GM18519 (cell line): ENCODE measurements around the gene HPN.
"Not testable (repeated sequence)": the region's sequence is repeated elsewhere in the genome, so short reads cannot be mapped to it uniquely, and the experiment has no call there.

ENCODE experiments used
- ATAC-seq: cut with Tn5 transposase; IDR thresholded peaks from one replicate; pipeline ENCODE4 v1.9.1; 2021; ENCODE audit warnings: mild to moderate bottlenecking, moderate library complexity; ENCODE audit not compliant: unreplicated experiment, low FRiP score

HPN gene

DNA sequence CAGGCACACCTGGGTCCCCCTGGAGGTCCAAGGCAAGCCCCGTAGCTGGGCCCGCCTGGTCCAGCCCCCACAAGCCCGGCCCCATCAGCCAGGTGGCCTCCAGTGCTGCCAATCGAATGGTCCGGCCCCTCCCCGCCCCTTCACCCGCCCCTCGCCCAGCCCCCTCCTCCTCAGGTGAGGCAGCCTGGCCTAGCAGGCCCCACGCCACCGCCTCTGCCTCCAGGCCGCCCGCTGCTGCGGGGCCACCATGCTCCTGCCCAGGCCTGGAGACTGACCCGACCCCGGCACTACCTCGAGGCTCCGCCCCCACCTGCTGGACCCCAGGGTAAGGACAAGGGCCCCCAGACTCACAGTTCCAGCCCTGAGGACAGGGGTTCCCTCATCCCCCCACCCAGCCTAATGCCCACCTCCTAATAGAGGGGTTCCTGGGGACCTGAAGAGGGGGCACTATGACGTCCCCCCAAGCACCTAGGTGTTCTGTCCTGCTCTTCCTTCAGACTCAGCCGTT is at the start of gene HPN:
TSS of gene HPN (plus strand) at position 174 of the 508 bp plus-strand sequence. CDS start 786 bp downstream, outside the sequence.
- ATAC-seq, result no peak

DNA sequence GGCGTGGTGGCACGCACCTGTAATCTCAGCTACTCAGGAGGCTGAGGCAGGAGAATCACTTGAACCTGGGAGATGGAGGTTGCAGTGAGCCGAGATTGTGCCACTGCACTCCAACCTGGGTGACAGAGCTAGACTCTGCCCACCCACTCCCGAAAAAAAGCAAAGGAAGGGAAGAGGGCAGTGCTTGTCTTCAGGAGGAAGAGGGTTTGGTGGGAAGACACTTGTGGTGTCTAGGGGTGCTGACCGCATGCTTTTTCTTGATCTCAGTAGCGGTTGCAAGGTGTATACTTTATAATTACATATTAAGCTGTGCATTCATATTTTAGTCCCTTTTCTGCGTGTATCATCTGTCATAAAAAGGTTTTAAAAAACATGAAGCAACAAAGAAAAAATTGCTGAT is 48.9 kb upstream of the HPN start:
- ATAC-seq, result not testable (repeated sequence)

DNA sequence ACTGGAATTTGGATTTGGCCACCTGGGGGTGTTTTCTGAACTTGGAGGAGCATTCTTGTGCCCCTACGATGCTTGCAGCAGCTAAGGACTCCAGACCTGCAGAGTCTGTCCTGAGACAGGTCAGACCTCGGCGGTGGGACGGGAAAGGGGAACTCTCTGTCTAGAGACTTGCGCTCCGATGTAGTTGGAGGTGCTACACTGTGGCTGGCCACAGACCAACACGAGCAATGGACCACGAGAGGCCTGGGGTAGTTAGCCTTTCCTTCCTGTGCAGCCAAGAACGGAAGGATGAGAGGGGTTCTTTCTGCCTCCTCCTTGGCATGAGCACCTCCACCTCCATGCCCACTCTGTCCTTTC is 47.3 kb upstream of the HPN start:
- no peak for ATAC-seq

DNA sequence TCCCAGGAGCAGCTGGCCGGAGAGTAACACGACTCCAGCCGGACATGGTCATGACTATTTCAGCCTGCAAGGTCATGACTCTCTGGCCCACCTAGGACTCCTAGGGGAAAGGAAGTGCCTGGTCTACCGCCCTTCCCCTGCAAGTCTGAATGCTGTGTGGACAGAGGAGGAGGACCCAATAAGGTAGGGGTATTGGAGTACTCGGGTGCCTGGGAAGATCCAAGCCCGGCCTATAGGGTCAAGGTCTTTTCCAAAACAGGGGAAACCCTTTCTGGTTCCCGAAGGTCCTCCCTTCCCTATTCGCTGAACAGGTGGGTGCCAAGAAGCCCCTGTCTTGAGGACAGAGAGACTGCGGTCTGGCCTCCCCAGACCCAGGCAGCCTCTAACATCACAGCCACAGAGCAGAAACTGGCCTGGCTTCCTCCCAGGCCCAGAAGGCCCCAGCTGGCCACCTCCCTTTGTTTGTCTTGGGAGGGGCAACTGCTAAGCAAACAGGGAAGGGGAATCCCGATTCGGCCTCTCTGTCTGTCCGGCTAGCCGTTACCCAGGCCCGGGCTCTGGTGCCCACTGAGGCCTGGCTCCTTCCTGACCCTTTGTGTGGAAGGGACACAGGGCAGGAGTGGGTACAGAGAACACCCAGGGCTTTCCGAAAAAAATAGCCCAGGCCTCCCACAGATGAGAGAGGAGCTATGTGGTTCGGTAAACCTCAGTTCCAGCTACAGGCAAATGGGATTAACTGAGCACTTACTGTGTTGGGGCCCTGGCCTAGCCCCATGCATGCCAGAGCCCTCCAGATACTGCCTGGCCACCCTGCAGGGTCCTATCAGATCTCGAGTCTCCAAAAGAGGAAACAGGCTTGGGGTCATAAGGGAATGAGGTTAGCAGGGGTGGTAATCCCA is 46.6 kb upstream of the HPN start:
- no peak for ATAC-seq

DNA sequence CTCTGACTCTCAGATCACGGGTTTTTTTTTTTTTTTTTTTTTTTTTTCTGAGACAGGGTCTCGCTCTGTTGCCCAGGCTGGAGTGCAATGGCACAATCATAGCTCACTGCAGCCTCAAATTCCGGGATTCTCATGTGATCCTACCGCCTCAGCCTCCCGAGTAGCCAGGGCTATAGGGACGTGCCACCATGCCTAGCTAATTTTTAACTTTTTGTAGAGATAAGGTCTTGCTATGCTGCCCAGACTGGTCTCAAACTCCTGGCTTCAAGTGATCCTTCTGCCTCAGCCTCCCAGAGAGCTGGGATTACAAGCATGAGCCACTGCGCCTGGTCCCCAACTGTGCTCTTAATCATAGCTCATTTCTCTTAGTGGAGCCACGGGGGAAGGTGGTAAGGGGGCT is 46.0 kb upstream of the HPN start:
- no peak for ATAC-seq

DNA sequence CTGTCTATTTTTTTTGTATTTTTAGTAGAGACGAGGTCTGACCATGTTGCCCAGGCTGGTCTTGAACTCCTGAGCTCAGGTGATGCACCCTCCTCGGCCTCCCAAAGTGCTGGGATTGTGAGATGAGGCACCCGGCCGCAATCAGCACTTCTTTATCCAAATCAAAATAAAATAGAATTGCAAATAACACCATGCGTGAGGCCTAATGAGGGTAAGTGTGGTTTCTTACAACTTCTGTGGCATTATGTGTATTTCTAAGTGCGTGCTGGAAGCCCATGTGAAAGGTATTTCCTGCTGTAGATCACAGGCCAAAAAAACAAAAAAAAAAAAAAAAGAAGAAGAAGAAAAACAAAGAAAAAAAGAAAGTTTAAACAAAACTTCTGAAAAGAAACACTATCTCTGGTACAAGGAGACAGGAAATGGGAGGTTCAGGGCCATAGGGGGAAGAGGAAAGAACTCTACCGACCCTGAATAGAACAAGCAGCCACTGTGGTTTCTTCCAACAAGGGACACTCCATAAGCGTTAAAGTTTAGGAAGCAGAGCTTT is 44.4 kb upstream of the HPN start:
- no peak for ATAC-seq

DNA sequence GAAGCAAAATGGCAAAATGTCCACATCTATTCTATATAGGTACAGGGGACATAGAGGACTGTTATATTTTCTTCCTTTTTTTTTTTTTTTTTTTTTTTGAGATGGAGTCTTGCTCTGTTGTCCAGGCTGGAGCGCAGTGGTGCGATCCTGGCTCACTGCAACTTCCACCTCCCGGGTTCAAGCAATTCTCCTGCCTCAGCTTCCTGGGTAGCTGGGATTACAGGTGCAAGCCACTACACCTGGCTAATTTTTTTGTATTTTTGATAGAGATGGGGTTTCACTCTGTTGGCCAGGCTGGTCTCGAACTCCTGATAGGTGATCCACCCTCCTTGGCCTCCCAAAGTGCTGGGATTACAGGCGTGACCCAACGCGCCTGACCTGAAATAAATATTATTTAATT is 43.3 kb upstream of the HPN start:
- ATAC-seq, result not testable (repeated sequence)

DNA sequence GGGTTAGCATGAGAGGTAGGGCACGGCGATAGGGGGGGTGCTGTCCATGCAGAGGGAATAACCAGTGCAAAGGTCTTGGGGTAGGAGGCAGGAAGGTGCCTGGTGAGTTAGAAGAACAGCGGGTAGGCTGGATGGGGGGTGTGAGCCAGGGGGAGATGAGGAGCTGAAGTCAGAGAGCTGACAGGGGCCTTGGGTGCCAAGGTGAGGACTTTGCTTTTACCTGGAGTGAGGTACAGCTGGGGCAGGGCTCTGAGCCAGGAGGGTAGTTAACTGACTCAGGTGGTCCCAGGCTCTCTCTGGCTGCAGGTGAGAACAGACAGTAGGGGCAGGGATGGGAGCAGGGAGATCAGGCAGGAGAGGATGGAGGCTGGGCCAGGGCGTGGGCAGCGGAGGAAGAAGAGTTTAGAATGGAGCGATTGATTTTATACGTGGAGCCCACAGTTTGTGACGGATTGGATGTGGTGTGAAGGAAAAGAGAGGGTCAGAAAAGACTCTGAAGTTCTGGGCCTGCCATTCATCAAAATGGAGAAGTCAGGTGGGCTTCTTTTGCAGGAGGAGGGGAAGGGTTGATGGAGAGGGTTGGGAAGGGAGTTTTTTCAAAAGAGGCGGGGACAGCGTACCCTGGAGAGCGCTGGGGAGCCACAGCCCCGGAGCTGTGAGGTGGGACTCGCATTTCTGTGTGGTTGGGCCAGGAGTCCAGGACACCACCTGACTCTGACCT is 42.6 kb upstream of the HPN start:
- ATAC-seq, result no peak

DNA sequence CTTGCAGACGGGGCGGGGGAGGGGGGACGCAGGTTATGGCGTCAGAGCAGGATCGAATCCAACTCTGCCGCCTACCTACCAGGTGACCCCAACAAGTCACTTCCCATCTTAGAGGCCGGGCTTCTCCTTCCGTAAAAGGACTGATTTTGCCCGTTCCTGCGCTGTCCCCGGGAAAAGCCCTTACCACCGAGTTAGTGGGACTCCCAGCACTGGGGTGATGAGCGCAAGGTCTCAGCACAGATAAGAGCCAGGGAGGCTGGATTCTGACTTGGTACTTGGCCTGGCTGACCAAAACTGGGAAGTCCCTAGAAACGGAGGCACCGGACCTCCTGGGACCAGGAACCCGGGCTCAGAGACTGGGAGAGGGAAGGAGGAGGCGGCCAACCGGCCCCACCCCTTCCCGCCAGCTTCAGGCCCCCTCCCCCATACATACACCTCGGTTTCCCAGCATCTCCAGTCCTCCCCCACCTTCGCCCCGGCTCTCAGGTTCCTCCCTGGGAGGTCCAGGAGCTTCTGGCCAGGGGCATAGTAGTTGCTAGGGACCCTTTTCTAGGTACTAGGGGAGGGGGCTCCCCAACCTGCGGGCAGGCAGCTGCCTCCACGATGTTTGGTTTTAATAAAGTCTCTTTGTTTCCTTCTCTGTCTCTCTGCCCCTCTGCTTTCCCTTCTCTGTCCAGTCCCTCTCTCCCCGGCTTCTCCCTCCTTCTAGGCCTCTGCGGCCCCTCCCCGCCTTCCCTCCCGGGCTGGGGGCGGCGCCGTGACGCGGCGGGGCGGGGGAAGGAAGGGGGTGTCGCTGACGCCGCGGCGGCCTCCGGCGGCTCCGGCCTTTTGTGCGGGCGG is 41.8 kb upstream of the HPN start, which contains the start of gene GRAMD1A:
TSS of gene GRAMD1A (plus strand) at position 826 of the 840 bp plus-strand sequence. CDS start 156 bp downstream, outside the sequence.
- ATAC-seq, result no peak

DNA sequence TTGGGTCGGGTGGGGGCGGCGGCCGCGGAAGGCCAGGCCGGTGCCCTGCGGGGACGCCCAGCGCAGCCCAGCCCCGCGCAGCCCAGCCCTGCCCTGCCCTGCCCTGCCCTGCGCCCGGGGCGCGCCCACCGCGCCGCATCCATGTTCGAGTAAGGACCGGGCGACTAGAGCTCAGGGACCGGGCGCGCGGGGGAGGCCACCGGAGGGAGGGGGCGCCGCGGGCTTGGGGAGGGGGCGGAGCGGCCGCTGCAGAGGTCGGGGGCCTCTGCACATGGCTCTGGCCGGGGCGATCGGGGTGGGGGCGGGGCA is 41.2 kb upstream of the HPN start:
- no peak for ATAC-seq

DNA sequence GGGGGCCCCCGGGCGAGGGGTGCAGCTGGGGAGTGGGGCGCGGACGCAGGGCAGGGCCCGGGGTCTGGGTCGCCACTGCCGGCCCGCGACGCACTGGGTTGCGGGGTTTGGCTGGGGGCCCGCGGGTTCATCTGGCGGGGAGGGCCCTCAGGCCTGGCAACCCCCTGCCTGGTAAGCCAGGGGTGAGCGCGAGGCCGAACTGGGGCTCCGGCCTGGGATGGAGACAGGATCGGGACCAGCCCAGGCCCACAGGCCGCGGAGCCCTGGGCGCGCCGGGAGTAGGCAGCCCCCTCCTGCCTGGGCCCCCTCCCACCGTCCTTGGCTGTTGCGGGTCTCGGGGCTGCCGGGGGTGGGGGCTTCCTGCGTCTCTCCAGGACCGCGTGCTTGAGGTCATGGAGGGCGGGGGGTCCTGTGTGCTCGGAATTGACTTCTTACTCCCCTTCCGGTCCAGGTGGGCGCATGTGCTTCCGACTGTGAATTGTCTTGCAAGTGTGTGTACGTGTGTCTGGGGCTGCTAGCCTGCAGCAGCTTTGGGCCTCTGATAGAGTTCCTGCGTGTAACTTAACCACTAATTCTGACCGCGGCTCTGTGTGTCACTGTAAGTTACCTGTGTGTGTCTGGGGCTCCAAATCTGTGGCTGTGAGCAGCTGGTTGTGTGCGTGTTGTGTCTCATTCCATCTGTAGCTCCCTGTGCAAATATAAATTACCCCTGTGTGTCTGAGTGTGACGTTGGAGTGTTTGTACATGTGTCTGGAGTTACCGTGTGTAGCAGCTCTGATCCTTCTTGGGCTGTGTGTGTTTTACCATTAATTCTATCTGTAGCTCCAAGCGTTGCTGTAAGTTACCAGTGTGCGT is 40.6 kb upstream of the HPN start:
- ATAC-seq, result no peak

DNA sequence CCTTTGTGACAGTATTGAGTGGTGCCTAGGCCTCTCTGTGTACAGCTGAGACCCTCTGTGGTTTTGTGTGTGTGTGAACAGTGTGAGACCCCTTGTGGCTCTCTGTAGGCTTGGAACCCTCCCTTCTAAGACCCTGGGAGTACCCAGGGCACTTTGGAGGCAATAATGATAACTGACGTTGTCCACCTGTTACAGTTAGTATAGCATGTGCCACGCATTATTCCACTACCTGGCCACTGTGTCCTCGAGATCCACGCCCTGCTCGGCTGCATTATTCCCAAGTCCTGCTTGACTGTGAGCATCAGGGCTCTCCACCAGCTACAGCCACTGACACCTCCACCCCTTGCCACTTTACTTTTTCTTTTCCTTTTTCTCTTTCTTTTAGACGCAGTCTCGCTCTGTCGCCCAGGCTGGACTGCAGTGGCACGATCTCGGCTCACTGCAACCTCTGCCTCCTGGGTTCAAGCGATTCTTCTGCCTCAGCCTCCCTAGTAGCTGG is 39.4 kb upstream of the HPN start:
- ATAC-seq, result no peak

DNA sequence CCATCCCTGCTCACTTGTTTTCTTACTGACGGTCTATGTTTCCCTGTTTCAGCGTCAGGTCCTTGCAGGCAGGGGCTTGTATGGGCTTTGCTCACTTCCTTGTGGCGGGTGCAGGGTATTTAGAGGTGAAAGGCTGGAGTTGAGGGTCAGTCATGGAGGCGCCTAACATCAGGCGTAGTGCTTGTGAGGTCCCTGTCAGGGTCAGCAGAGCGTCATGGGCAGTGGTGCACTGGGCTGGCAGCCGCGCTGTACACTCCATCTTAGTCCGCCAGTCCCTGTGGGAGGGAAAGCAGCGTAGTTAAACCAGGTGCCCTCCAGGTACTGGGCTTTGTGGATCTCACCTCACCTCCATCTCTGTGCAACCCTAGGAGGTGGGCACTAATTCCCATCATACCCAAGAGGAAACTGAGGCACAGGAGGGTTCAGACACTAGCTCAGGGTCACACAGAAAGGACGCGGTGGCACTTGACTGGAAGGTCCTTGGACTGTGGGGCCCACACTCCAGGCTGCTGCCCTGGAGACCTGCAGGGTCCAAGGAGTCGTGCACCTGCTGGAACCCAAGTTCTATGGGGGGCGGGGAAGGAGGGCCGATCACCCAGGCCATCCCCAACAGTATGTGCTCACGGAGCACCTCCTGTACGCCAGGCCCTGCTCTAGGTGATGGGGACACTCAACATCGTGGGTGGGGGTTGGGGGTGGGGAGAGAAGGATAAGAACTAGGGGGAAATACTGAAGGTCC is 36.8 kb upstream of the HPN start:
- no peak for ATAC-seq

DNA sequence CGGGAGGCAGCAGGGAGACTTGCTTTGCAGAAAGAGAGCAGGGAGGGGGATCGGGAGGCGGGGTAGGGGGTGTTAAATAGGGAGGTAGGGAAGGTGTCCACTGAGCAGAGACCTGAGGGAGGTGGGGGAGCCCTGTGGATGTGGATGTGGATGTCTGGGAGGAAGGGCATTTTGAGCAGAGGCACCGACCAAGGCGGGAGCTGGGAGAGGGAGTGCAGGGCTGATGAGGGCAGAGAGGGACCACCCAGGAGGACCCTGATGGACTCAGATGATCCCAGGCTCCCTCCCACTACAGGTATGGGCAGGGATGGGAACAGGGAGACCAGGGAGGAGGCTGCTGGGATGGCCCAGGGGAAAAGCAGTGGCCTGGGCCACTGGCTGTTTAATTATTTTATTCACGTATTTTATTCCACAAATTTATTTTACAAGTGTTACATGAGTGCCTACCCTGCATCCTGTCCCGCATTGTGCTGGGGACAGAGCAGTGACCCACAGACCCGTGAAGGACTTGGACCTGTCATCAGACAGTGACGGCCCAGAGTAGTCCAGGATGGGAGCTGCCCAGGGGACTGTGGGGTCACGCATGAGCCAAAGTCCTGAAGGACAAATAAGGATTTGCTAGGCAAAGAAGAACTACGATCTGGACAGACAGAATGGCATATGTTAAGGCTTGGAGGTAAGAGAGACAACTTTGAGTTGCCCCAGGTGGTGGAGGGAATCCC is 36.1 kb upstream of the HPN start:
- no peak for ATAC-seq

DNA sequence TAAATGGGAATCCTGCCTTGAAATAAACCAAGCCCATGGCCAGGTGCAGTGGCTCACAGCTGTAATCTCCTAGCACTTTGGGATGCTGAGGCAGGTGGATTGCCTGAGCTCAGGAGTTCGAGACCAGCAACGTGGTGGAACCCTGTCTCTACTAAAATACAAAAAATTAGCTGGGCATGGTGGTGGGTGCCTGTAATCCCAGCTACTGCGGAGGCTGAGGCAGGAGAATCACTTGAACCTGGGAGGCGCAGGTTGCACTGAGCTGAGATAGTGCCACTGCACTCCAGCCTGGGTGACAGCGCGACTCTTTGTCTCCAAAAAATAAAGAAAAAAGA is 35.5 kb upstream of the HPN start:
- ATAC-seq, result not testable (repeated sequence)

DNA sequence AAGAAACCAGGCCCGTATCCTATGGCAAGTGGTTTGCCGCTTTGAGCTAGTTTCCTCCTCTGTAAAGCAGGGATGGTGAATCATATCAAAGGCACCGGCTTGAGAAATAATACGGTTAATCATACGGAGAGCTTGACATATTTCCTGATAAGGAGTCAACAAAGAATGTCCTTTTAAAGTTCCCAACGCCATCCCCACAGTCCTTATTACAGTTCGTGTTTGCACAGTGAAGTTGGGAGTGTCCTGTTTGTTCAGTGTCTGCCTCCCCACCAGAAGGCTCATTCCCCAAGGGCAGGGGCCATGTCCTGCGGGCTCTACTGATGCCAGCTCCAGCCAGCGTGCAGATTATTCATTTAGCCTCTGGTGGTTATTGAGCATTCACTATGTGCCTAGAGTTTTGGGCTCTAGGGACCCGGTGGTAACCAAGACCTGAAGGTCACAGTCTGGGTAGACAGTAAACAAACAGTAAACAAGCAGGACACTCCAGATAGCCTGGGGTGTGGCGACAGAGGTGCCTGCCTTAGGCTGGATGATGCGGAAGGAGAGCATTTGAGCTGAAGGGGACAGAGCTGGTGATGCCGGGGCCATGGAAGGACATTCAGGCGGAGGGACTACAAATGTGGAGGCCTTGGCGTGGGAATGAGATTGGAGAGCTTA is 35.1 kb upstream of the HPN start:
- ATAC-seq, result no peak

DNA sequence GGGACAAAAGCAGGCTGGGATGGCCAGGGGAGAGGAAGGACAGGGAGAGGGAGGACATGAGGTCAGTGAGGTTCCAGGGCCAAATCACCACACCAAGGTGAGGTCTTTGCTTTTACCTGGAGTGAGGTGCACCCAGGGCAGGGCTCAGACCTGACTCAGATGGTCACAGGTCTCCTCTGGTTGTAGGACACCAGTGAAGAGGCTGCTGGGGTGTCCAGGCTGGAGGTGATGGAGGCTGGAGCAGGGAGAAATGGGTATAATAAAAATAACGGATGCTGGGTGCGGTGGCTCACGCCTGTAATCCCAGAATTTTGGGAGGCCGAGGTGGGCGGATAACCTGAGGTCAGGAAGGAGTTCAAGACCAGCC is 34.5 kb upstream of the HPN start:
- no peak for ATAC-seq

DNA sequence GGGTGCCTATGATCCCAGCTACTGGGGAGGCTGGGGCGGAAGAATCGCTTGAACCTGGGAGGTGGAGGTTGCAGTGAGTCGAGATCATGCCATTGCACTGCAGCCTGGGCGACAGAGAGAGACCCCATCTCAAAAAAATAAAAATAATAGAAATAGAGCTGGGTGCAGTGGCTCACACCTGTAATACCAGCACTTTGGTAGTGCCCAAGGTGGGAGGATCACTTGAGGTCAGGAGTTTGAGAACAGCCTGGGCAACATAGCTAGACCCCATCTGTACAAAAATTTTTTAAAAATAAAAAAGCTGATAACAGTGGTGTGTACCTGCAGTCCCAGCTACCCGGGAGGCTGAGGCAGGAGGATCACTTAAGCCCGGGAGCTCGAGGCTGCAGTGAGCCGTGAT is 34.1 kb upstream of the HPN start:
- ATAC-seq, result not testable (repeated sequence)
